ENCODE data around the gene FOXD2. TPM values are rescaled to one million over a fixed set of nuclear protein-coding genes. Genes with fewer than 3 reads are reported as not detected.

FOXD2 gene
- polyA plus RNA-seq, 1 of the 3 experiments (the other 2 are of a cell fraction): not detected

GRCh38 chr1:47395433-47395832, 42.4 kb upstream of the FOXD2 start:
- no peaks in the 10 kb centered on the region for H3K27me3 ChIP-seq (ENCODE audit: insufficient read depth)
- H3F3A ChIP-seq (replicated peaks; ENCODE audit: insufficient read depth): no peaks in the 10 kb centered on the region
- no peak for TF ChIP-seq EP300 (IDR thresholded peaks at IDR 0.05; ENCODE audit: borderline replicate concordance in 1 of 2, low read depth in 1 of 2, low read length in 1 of 2)
- TF ChIP-seq RXRA (IDR thresholded peaks at IDR 0.05; ENCODE audit: borderline replicate concordance, low read depth): no peak
- H3K4me1 ChIP-seq (ENCODE audit: control insufficient read depth in 1 of 2, insufficient read depth in 2 of 2, low read depth in 1 of 2, low read length in 1 of 2): no peaks in the 10 kb centered on the region
- H3K27ac ChIP-seq (ENCODE audit: low read depth in 2 of 2, low read length in 1 of 2): no peak overlapping the region
- no peaks in the 10 kb centered on the region for H3K9me3 ChIP-seq
- no peaks in the 10 kb centered on the region for H3K9me2 ChIP-seq
- H3K4me2 ChIP-seq: no peak overlapping the region
- no peak overlapping the region for H3K9ac ChIP-seq
- no peak overlapping the region for H3K4me3 ChIP-seq (ENCODE audit: low read depth in 2 of 2, low read length in 1 of 2)
- no peak for DNase-seq
- CTCF ChIA-PET: interaction anchor here (2.1 to 13.8 kb wide), 2 partner anchors 37 to 330 kb away, joined by 9 to 104 read pairs; no protein-coding TSS in a partner anchor
- H4K20me1 ChIP-seq (ENCODE audit: insufficient read depth): no peaks in the 10 kb centered on the region
- no peaks in the 10 kb centered on the region for H3K36me3 ChIP-seq (replicated peaks in 1 of 2; ENCODE audit: control insufficient read depth in 1 of 2, insufficient read depth in 2 of 2, low read length in 1 of 2)
- H3K79me2 ChIP-seq (ENCODE audit: insufficient read depth): no peaks in the 10 kb centered on the region
- WGBS (ENCODE audit: low lambda C conversion rate): 61% methylated on average over 3 of the region's 3 CpGs
- POLR2A ChIA-PET: no interaction called here
- no peak overlapping the region for H2AFZ ChIP-seq (ENCODE audit: low read depth)

GRCh38 chr1:47396671-47397196, 41.1 kb upstream of the FOXD2 start:
- Histone ChIP-seq H2AFZ (ENCODE audit: low read depth) (no peak overlapping the region), H3K27me3 (ENCODE audit: insufficient read depth) (no peaks in the 10 kb centered on the region), H4K20me1 (ENCODE audit: insufficient read depth) (no peaks in the 10 kb centered on the region), H3K4me3 (ENCODE audit: low read depth in 2 of 2, low read length in 1 of 2) (no peak overlapping the region), H3K79me2 (ENCODE audit: insufficient read depth) (no peaks in the 10 kb centered on the region), H3F3A (replicated peaks; ENCODE audit: insufficient read depth) (no peaks in the 10 kb centered on the region), H3K9me3 (no peaks in the 10 kb centered on the region), H3K4me1 (ENCODE audit: control insufficient read depth in 1 of 2, insufficient read depth in 2 of 2, low read depth in 1 of 2, low read length in 1 of 2) (no peaks in the 10 kb centered on the region), H3K36me3 (replicated peaks in 1 of 2; ENCODE audit: control insufficient read depth in 1 of 2, insufficient read depth in 2 of 2, low read length in 1 of 2) (no peaks in the 10 kb centered on the region), H3K9me2 (no peaks in the 10 kb centered on the region), H3K4me2 (no peak overlapping the region), H3K27ac (ENCODE audit: low read depth in 2 of 2, low read length in 1 of 2) (no peak overlapping the region), H3K9ac (no peak overlapping the region)
- DNase-seq: no peak
- ChIA-PET POLR2A (no interaction called here), CTCF (interaction anchor here (0.8 to 13.8 kb wide), 5 partner anchors 9 to 329 kb away, joined by 3 to 104 read pairs (median 7); no protein-coding TSS in a partner anchor)
- no peak for TF ChIP-seq CHD2 (IDR thresholded peaks at IDR 0.05; ENCODE audit: low read length, partially characterized antibody)
- TF ChIP-seq EZH2phosphoT487 (IDR thresholded peaks at IDR 0.05; ENCODE audit: borderline replicate concordance, low read depth): no peak
- TF ChIP-seq JUND (IDR thresholded peaks at IDR 0.05): no peak
- no peak for TF ChIP-seq FOXJ3 (CRISPR knock-in tag; IDR thresholded peaks at IDR 0.05)
- no peak for TF ChIP-seq USF2 (IDR thresholded peaks at IDR 0.05; ENCODE audit: borderline replicate concordance, low read depth, low read length)
- TF ChIP-seq RAD21 (IDR thresholded peaks at IDR 0.05; ENCODE audit: low read length): no peak
- TF ChIP-seq YY1 (IDR thresholded peaks at IDR 0.05; ENCODE audit: low read depth): no peak
- no peak for TF ChIP-seq NFIC (IDR thresholded peaks at IDR 0.05; ENCODE audit: borderline replicate concordance)
- TF ChIP-seq POLR2AphosphoS5 (IDR thresholded peaks at IDR 0.05; ENCODE audit: low read depth, low read length): no peak
- WGBS (ENCODE audit: low lambda C conversion rate): 89% methylated on average over 4 of the region's 6 CpGs
